B cell (primary cell): ENCODE data around the gene FKRP. TPM values are rescaled to one million over a fixed set of nuclear protein-coding genes. Genes with fewer than 3 reads are reported as not detected.

Experiments
- ATAC-seq: fragments of 200-7000 bp; cut with Tn5 transposase; one replicate; pipeline ENCODE4 v1.10.0; 2021; ENCODE audit warnings: low read depth, mild to moderate bottlenecking, moderate number of reproducible peaks, moderate library complexity
- CTCF ChIA-PET: fragments of 350-600 bp; sonication (Branson Sonifier 250); formaldehyde crosslinking; loops from one replicate; lab custom pipeline; 2021; ENCODE audit warnings: antibody characterized with exemption, inconsistent platforms; lab: Charles Lee
- POLR2A ChIA-PET: fragments of 350-600 bp; sonication (Branson Sonifier 250); formaldehyde crosslinking; loops from one replicate; lab custom pipeline; 2021; ENCODE audit warnings: antibody characterized with exemption; lab: Charles Lee
- DNase-seq: peaks from one replicate; pipeline ENCODE4 v3.0.0; 2013
- H2AFZ ChIP-seq: 2 replicates; pipeline ENCODE4 v1.6.1; 2012; ENCODE audit warnings: mild to moderate bottlenecking, low read depth, low read length; ENCODE audit not compliant: insufficient read depth, poor library complexity, severe bottlenecking
- H3K27ac ChIP-seq, 2 donors: 1 replicate in 1 of 2; 2 replicates in 1 of 2; pipeline ENCODE4 v1.5.1; 2012 to 2013; ENCODE audit warnings: low read length in 2 of 2, mild to moderate bottlenecking in 2 of 2, moderate library complexity in 1 of 2
- H3K27me3 ChIP-seq, 4 experiments: fragments of 200-600 bp in 1 of 4; sonication (generic) in 1 of 4; replicated peaks in 1 of 4; 1 replicate in 2 of 4; 2 replicates in 2 of 4; pipeline versions ENCODE4 v1.6.1 to v1.7.0; 2013 to 2016; ENCODE audit warnings: low read length in 3 of 4, mild to moderate bottlenecking in 2 of 4, mixed read lengths in 1 of 4, moderate library complexity in 1 of 4; ENCODE audit not compliant: insufficient read depth in 4 of 4, control insufficient read depth in 3 of 4; ENCODE audit errors: control extremely low read depth in 1 of 4
- H3K36me3 ChIP-seq, 2 experiments: replicated peaks in 1 of 2; 1 replicate in 1 of 2; 2 replicates in 1 of 2; pipeline versions ENCODE4 v1.6.1 to v1.7.1; 2013; ENCODE audit warnings: low read length in 1 of 2; ENCODE audit not compliant: insufficient read depth in 2 of 2, control insufficient read depth in 1 of 2; ENCODE audit errors: control extremely low read depth in 1 of 2, extremely low read depth in 1 of 2
- H3K4me1 ChIP-seq, 2 donors: fragments of 200-600 bp in 1 of 2; sonication (generic) in 1 of 2; 1 replicate in 1 of 2; 2 replicates in 1 of 2; pipeline versions ENCODE4 v1.5.1 to v1.6.1; 2013 to 2017; ENCODE audit warnings: low read length in 2 of 2; ENCODE audit not compliant: control insufficient read depth in 2 of 2, insufficient read depth in 2 of 2
- H3K4me2 ChIP-seq: replicated peaks from 2 replicates; pipeline ENCODE3; 2012; ENCODE audit warnings: mild to moderate bottlenecking, low read depth, low read length; ENCODE audit not compliant: poor library complexity, severe bottlenecking
- H3K4me3 ChIP-seq, 5 experiments: fragments of 200-600 bp in 1 of 5; sonication (generic) in 1 of 5; 1 replicate in 3 of 5; 2 replicates in 2 of 5; pipeline versions ENCODE4 v1.5.1 to v1.7.0; 2011 to 2016; ENCODE audit warnings: low read length in 4 of 5, mild to moderate bottlenecking in 4 of 5, low read depth in 2 of 5, control low read depth in 1 of 5, moderate library complexity in 1 of 5; ENCODE audit not compliant: insufficient read depth in 1 of 5; ENCODE audit errors: control extremely low read depth in 1 of 5, extremely low read depth in 1 of 5
- H3K79me2 ChIP-seq: fragments of 200-600 bp; sonication (generic); one replicate; pipeline ENCODE4 v1.6.0; 2016; ENCODE audit warnings: low read length; ENCODE audit not compliant: control insufficient read depth, insufficient read depth
- H3K9ac ChIP-seq: fragments of 200-600 bp; sonication (generic); 2 replicates; pipeline ENCODE4 v1.6.1; 2017; ENCODE audit warnings: mild to moderate bottlenecking, low read length, moderate library complexity
- H3K9me3 ChIP-seq, 3 donors: one replicate each; pipeline versions ENCODE4 v1.6.1 to v1.7.1; 2013; ENCODE audit warnings: low read length in 2 of 3; ENCODE audit not compliant: control insufficient read depth in 2 of 3, insufficient read depth in 1 of 3; ENCODE audit errors: control extremely low read depth in 1 of 3
- H4K20me1 ChIP-seq: 2 replicates; pipeline ENCODE4 v1.6.0; 2012; ENCODE audit warnings: mild to moderate bottlenecking, low read length; ENCODE audit not compliant: insufficient read depth, control insufficient read depth, poor library complexity, severe bottlenecking
- H3K27ac Mint-ChIP-seq: one replicate; pipeline ENCODE4 v1.8.0; 2021; ENCODE audit warnings: mixed read lengths
- H3K27me3 Mint-ChIP-seq: one replicate; pipeline ENCODE4 v1.8.0; 2021; ENCODE audit warnings: mixed read lengths
- H3K4me1 Mint-ChIP-seq: one replicate; pipeline ENCODE4 v1.8.0; 2021; ENCODE audit warnings: mixed read lengths
- H3K4me3 Mint-ChIP-seq: one replicate; pipeline ENCODE4 v1.8.0; 2021; ENCODE audit warnings: mixed read lengths
- H3K9me3 Mint-ChIP-seq: one replicate; pipeline ENCODE4 v1.8.0; 2022; ENCODE audit warnings: mixed read lengths; ENCODE audit not compliant: insufficient read depth
- EZH2 ChIP-seq: IDR thresholded peaks from 2 replicates; pipeline ENCODE4 v1.6.1; 2012; ENCODE audit warnings: borderline replicate concordance, low read depth, mild to moderate bottlenecking, moderate library complexity, low read length; ENCODE audit not compliant: insufficient read depth, poor library complexity, severe bottlenecking
- WGBS: methylation state at CpG from one replicate; pipeline ENCODE4 v1.1.5; 2013; ENCODE audit warnings: missing lambda C conversion rate; ENCODE audit not compliant: insufficient coverage; 5-methylcytosine and 5-hydroxymethylcytosine counted together
- intact Hi-C: fragments of 100-400 bp; cut with micrococcal nuclease; formaldehyde crosslinking; loops from one replicate; pipeline ENCODE4 v1.10.0; 2022
- polyA plus RNA-seq: library from polyadenylated mRNA; depleted of rRNA; stranded (reverse); fragments of >200 nt; gene quantifications from 2 replicates; pipeline ENCODE4 v1.2.3, GENCODE V29; 2012
- total RNA-seq, 2 donors: library from RNA; stranded (reverse); fragments of 120-200 nt in 1 of 2; gene quantifications; 1 replicate in 1 of 2; 2 replicates in 1 of 2; pipeline versions ENCODE4 v1.2.3 to v1.2.4, GENCODE V29; 2013 to 2022
- TF ChIP-seq, protein P1 (sequence below): fragments of 200-600 bp; IDR thresholded peaks from one replicate; pipeline ENCODE4 v1.8.0; 2022; ENCODE audit warnings: antibody characterized with exemption, mild to moderate bottlenecking

Gene FKRP
- total and polyA plus RNA-seq, 2 donors (not counting 1 experiment from before 2014, with no cell fraction given) = 30.2 to 38.8 TPM

DNA sequence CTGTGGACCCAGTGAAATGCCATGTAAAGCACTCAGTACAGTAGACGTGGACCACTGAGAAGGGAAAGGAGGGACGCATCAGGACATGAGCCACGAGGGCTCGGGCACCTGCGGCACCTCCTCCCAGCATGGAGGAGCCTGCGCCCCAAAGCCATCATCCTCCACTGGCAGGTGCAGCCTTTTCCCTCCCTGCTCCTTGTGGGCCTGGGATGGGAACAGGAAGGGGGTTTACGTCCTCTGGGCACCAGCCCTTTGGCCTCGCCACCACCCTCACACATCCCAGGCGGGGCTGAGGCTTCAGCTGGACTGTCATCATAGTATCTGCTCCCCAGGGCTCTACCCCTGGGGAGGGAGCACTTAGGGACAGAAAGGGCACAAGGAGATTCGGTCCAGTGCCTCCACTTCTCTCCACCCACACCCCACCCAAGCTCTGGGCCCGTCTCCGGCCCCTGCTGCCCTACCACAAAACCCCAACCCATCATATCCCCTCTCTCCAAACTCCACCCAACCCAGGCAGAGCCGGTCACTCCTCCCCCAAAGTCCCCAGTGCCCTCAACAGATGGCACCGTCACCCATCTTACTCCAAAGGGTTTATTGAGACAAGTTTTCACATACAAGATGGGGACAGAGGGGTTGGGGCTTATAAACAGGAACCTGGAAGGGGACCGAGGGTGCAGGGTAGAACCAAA, 26.8 kb upstream of the FKRP start:
- no peaks in the 10 kb centered on the region for H3K9me3 Mint-ChIP-seq
- Histone ChIP-seq H2AFZ (peak overlapping the region; percentile 30), H3K4me3 (peak overlapping the region in 4 of 5 experiments; percentile 89 to 99 (median 94)), H3K36me3 (peaks cover 0 to 35% of the 10 kb centered on the region in 2 experiments), H3K79me2 (peaks cover 65% of the 10 kb centered on the region), H3K27ac (peak overlapping the region; percentile 89 to 92), H4K20me1 (peaks cover 15% of the 10 kb centered on the region), H3K9me3 (no peaks in the 10 kb centered on the region), H3K9ac (peak overlapping the region; percentile 92), H3K27me3 (no peaks in the 10 kb centered on the region), H3K4me2 (peak overlapping the region; percentile 94), H3K4me1 (peaks cover 69 to 79% of the 10 kb centered on the region in 2 donors)
- H3K4me1 Mint-ChIP-seq = peaks cover 68% of the 10 kb centered on the region
- no peak for TF ChIP-seq EZH2
- TF ChIP-seq, protein P1, sequence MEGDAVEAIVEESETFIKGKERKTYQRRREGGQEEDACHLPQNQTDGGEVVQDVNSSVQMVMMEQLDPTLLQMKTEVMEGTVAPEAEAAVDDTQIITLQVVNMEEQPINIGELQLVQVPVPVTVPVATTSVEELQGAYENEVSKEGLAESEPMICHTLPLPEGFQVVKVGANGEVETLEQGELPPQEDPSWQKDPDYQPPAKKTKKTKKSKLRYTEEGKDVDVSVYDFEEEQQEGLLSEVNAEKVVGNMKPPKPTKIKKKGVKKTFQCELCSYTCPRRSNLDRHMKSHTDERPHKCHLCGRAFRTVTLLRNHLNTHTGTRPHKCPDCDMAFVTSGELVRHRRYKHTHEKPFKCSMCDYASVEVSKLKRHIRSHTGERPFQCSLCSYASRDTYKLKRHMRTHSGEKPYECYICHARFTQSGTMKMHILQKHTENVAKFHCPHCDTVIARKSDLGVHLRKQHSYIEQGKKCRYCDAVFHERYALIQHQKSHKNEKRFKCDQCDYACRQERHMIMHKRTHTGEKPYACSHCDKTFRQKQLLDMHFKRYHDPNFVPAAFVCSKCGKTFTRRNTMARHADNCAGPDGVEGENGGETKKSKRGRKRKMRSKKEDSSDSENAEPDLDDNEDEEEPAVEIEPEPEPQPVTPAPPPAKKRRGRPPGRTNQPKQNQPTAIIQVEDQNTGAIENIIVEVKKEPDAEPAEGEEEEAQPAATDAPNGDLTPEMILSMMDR = no peak
- CTCF ChIA-PET = interaction anchor here (1.1 to 14.9 kb wide), 5 partner anchors 8 to 108 kb away, joined by 3 to 353 read pairs (median 5); no protein-coding TSS in a partner anchor
- DNase-seq (peak; percentile 76), ATAC-seq (peak; percentile 57)
- H3K27ac Mint-ChIP-seq = peak overlapping the region; percentile 95
- WGBS = 3% methylated on average over 6 of the region's 15 CpGs
- H3K4me3 Mint-ChIP-seq = peak overlapping the region; percentile 97
- POLR2A ChIA-PET = interaction anchor here (0.6 to 2.5 kb wide), 7 partner anchors 11 to 492 kb away, joined by 3 to 12 read pairs (median 6); partner anchors contain the start of genes CALM3 and ZC3H4
- intact Hi-C loops = loop anchor here (1.0 to 5.0 kb wide), 4 partner anchors 9 to 102 kb away; partner anchors contain the start of gene DACT3
- H3K27me3 Mint-ChIP-seq = no peaks in the 10 kb centered on the region
